Erythroblast (primary cell): ENCODE data around the gene OLFM1.
A peak's percentile ranks its signal among the peaks of the same experiment; 100 is the strongest.
"Not testable (repeated sequence)": the region's sequence is repeated elsewhere in the genome, so short reads cannot be mapped to it uniquely, and the experiment has no call there.

ENCODE experiments used
- DNase-seq, 2 experiments: peaks; one replicate each; lab custom pipeline; 2025; lab: John Stamatoyannopoulos, UW
- GATA1 ChIP-seq: IDR thresholded peaks from 2 replicates; pipeline ENCODE4 v1.6.1; 2011; ENCODE audit warnings: low read depth, mild to moderate bottlenecking, control low read depth, low read length, moderate library complexity
- POLR2A ChIP-seq: IDR thresholded peaks from 2 replicates; pipeline ENCODE4 v1.6.1; 2011; ENCODE audit warnings: mild to moderate bottlenecking, low read length

The OLFM1 gene

DNA sequence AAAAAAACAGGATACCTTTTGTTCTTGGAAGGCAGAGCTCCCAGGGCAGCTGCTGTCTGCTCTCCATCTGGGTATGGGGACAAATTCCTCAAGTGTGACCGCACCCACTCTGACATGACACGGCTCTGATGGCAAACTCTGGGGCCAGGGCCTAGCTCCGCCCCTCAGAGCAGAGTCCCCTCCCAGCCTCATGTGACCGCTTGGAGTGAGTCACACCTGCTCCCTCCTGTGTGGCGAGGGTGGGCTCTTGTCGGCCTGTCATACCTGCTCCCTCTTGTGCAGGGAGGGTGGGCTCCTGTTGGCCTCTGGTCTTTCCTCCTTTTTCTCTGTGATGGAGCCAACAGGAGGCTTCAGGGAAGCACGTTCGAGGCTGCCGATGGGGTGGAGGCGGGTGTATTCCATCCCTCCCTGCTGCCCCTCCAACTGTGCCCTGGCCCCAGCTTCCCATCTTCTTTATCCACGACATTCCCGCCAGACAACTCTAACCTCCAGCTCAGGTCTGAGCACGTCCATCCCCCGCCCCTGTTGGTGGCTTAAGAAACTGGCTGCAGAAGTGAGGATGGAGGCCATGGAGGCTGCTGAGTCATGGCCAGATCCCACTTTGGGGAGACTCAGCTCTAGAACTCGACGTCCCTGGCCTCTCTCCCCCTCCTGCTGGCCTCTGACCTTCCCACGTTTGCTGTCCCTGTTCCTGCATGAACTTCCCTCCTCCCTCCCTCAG is 65.3 kb downstream of the OLFM1 start:
- TF ChIP-seq POLR2A (no peak), GATA1 (no peak)
- DNase-seq, result peak in 1 of 2 experiments; percentile 57

DNA sequence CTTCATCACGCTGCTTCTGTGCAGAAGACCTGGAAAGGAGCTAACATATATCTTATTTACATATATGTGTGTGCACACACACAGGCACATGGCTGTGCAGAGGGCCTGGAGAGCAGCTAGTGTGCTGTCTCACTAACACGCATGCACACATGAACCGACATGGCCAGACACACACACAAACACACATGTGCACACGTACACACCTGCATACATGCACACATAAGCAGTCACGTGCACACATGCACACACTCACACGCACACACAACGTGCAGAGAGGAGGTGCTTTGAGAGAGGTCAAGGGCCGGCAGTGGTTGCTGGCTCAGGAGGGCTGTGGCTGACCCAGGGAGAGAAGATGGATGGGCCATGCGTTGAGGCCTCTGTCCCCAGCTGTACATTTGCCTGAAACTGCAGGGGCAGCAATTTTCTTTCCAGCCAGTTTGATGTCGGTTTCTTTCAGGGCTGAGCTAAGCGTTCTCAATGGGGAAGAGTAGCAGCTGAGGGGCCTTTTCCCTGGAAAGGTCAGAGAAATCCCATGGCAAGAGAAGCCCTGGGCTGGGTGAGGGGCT is 66.7 kb downstream of the OLFM1 start:
- no peak for DNase-seq
- TF ChIP-seq POLR2A, result no peak
- TF ChIP-seq GATA1, result no peak

DNA sequence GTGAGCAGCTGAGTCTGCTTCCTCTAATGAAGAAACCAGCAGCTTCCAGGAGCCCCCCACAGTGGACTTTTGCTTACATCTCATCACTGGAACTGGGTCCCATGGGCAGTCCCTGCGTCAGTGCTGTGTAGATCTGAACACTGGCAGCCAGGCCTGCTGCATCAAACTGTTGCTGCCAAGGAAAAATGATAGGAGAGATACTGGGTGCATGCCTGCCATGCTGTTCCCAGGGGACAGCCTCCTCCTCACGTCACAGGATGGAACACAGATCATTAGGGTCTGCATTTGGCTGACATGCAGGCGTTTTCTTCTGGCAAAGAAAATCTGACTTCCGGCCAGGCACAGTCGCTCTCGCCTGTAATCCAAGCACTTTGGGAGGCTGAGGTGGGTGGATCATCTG is 67.9 kb downstream of the OLFM1 start:
- TF ChIP-seq POLR2A, result no peak
- TF ChIP-seq GATA1, result no peak
- DNase-seq, result no peak

DNA sequence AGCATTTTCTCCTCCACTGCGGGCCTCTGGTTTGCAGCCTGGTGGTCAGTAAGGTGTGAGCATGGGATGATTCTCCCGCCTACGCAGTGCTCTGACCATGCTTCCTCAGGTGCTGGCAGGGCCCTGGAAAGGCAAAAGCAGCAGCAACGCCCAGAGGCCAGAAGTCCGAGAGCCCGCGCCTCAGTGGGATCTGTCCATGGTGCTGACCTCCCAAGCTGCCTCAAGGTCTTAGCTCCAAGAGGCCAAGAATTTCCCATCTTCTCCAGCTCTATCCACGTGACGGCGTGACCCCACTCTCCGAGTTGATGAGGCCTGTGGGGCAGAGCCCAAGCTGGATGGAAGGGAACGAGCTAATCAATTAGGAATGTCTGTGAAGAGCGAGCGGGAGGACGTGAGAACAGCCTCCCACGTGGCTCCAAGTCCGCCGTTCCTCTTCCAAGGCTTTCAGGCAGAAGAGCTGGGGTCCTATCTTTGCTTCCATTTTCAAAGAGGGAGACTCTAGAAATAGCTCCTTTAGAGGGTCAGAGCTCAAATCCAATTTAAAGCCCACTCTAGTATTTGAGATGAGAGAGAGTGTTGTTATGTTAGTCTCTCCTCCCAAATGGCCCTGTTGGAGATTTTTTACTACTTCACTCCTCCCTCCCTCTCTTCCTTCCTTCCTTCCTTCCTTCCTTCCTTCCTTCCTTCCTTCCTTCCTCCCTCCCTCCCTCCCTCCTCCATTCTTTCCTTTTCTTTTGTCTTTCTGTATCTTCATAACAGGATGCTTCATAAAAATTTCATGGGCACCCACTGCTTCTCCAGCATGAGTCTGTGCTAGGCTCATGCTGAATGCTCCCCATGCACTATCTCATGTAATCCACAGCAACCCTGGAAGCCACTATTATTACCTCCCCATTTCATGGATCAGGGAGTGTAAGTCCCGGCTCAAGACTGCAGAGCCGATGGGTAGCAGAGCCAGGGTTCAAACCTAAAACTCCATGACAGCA is 69.3 kb downstream of the OLFM1 start:
- DNase-seq, result peak; percentile 32 to 53
- TF ChIP-seq GATA1 (no peak), POLR2A (no peak)

DNA sequence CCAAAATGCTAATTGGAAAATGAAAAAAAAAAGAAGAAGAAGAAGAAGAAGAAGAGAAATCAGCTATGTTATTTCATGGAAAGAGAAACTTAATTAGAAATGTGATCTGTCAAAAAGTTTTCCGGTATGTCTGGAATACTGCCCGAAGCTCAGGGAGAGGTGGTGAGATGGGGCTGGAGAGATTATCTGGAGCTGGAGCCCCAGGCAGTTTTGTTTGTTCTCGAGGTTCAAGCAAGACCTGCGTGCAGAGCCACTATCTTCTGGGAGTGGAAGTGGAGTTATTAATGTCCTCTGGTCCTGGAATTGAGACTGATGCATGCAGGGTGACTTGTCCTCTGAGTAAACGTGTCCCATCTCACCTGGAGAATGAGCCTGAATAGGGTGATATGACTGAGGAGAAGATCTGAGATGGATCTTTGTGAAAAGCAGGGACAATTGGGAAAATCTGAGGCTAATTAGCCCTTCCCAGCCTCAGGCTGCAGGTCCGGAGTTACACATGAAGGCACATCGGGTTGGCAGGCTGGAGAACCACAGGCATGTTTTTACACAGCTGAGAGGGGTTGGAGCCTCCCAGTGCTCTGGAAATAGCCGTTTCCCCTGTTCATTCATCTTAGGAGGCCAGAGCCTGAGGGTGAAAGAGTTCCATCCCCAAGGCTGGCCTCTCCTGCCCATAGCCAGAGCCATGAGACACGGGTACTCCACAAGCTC is 70.5 kb downstream of the OLFM1 start:
- TF ChIP-seq POLR2A, result no peak
- no peak for TF ChIP-seq GATA1
- DNase-seq, result no peak

DNA sequence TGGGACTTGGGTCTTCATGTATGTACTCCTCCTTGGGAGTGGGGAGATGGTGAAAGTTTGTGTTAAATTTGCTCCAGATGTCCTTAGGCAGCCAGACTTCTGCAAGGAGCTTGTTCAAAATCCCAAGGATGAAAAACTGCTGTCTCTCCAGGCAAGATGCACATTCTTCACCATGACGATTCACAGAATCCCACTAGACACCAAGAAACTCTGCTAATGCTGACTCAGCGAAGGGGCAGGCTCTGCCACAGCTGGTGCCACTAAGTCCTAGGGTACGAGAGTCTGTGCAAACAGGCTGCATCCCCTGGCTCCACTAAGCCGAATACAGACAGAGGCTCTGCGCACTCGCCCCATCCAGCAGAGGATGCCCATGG is 71.1 kb downstream of the OLFM1 start:
- no peak for DNase-seq

DNA sequence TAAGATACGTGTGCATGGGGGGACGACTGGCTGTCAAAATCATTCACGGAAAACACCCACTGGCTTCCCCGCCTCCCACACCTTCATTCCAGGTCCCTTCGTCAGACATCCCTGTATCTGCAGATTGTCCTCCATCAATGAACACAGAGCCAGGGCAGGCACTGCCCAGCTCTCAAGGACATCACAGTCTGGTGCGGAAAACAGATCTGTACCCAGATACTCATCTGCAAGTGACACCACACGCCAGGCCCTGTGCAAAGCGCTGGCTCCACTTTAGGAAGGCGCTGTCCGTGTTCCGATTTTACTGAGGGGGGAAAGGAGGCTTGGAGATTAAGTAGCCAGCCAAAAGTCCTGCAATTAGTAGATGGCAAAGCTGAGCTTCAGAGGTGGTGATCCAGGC is 72.3 kb downstream of the OLFM1 start:
- no peak for DNase-seq
- no peak for TF ChIP-seq POLR2A
- TF ChIP-seq GATA1, result no peak

More for the DNA sequence above, 71.1 kb downstream of the OLFM1 start:
- TF ChIP-seq GATA1 (no peak), POLR2A (no peak)

DNA sequence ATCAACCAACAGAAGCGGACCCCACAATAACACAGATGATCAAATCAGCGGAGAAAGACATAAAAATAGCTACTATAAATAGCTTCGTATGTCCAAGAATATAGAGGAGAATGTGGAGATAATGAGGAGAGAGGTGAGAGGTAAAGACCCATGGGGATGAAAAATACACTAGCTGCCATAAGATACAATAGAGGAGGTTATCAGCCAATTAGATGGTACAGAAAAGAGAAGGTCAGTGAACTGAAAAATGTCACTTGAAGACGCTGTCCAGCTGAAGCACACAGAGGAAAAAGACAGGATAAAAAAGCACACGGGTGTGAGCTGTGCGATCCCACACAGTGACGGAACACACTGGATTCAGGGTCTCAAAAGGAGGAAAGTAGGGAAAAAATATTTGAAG is 73.4 kb downstream of the OLFM1 start:
- no peak for TF ChIP-seq POLR2A
- no peak for DNase-seq

DNA sequence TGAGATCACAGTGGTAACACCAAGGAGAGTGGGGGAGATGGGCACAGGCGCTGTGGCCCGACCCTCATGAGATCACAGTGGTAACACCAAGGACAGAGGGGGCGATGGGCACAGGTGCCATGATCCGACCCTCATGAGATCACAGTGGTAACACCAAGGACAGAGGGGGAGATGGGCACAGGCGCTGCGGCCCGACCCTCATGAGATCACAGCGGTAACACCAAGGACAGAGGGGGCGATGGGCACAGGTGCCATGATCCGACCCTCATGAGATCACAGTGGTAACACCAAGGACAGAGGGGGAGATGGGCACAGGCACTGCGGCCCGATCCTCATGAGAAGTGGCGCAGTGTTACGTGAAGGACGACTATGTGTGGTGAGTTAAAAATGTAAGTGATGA is 75.1 kb downstream of the OLFM1 start:
- DNase-seq, result not testable (repeated sequence)

DNA sequence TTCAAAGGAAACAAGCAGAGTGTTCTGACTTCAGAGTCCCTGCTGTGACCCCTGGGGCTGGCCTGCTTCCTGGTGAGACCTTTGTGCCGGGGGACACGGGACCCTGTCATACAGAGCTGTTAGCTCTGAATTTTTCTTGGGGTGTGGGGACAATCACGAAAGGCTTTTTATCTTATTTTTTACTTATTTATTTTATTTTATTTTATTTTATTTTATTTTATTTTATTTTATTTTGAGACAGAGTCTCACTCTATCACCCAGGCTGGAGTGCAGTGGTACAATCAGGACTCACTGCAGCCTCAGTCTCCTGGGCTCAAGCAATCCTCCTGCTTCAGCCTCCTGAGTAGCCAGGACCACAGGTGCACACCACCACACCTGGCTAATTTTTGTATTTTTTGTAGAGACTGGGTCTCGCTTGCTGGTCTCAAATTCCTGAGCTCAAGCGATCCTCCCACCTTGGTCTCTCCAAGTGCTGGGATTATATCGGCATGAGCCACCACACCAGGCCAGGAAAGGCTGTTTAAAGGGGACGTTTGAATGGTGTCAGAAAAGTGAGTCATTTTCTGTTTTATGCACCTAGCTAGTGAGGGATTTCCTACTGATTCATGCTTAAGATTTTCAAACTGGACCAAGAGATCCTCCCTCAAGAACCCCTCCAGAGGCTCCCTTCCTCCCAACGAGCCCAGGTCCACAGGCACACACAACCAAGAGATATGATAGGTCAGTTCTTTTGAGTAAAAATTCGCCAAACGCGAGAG is 75.7 kb downstream of the OLFM1 start:
- TF ChIP-seq POLR2A (no peak), GATA1 (no peak)
- no peak for DNase-seq

DNA sequence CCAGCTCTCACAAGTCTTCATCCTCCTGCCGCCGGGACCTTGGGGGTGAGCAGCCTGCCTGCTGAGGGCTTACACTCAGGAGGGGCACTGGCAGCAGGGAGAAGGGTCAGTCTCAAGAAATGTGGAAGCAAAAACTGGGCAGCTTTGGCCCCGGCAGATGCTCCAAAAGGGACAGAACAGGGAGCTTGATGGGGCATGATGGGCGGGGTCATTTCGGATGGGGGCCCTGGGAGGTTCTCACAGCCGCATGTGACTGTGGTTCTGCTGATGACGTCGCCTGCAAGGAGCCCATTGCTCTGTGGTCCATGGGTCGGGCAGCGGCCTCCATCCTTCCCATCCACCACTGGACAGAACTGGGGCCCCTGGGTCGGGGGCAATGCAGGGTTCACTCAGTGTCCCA is 76.6 kb downstream of the OLFM1 start:
- TF ChIP-seq GATA1 (no peak), POLR2A (no peak)
- no peak for DNase-seq

DNA sequence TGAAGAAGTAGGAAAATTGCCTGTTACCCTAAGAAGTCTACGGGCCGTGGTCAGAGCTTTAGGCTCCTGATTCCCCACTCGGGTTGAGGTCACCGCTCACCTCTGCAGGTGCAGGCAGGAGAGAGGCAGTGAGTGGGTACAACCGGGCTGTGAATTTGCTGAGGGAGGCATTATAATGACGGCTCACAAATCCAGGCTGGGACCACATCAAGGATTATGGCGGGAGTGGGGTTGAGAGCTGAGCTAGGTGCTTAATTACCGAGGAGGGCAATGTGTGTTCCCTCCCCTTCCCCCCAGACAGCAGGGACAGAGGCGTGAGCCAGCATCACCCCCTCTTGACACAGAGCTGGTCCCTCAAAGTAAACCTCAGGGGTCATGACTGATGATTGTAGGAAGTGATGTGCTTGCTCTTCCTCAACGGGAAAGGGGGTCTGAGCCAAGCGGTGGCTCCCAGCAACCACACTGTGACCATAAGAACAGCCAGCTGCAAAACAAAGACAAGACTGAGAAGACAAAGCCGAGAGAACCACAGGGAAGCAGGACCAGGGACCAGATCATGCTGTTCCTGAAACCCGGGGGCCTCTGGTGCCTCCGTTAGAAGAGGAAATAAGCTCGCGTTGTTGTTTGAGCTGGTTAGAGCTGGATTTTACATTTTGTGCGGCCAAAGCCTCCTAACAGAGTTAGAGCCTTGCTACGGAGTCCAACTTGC is 77.7 kb downstream of the OLFM1 start:
- no peak for DNase-seq
- TF ChIP-seq GATA1 (no peak), POLR2A (no peak)
